COLO668 (cell line): ENCODE results near the gene DTD2.

Source experiments
- DNase-seq: peaks from one replicate; lab custom pipeline; 2025; ENCODE audit not compliant: unreplicated experiment; lab: John Stamatoyannopoulos, UW

The DTD2 gene

DNA sequence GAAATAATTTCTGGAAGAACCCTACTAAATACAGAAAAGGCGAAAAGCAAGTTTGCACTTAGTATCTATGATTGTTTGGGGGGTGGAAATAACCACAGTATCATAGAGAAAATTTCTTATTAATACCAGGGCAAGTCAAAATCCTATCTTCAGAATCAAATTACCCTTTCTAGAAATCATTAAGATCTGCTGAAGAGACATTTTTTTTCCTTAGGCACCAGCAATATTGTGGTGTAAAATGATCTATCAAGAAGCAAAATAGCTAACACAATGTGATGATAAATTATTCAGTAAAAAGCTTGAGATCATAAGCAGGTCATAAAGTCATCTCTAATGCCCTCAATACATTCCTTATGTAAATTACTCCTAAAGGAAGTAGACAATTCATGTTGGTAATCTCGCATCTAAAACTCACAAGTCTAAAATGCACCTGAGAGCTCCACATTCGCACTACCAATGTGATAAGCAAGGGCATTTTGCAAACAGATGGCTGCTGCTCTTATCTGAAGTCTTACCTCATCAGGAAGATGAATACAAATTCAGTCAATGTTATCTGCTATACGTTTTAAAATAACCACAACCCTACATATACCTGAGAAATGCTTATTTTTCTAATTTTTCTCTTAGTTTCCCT, 51.6 kb downstream of the DTD2 start:
- DNase-seq = no peak

DNA sequence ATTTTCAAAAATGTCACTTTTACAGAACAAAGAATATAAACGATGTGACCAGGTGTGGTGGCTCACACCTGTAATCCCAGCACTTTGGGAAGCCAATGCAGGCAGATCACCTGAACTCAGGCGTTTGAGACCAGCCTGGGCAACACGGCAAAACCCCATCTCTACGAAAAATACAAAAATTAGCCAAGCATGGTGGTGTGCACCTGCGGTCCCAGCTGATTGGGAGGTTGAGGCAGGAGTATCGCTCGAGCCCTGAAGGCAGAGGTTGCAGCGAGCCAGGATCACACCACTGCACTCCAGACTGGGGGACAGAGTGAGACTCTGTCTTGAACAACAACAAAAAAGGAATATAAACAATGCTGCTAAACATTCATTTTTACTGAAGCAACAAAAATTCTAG, 52.2 kb downstream of the DTD2 start:
- DNase-seq = no peak

DNA sequence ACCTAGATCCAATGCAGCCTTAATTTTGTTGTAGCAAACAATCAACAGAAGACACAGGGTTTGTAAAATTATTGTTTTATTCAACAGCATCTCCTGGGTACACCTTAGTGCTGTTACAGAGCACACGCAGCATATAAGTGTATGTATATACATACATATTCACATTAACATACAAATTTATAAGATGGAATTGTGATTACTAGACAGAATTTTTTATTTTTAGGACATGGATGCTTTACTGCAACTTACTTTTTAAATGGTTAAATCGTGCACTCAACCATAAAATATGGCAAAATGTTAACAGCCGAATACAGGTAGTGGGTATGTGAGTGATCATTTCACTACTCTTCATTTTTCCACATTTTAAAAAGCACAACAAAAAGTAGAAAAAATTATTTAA, 53.6 kb downstream of the DTD2 start:
- no peak for DNase-seq

DNA sequence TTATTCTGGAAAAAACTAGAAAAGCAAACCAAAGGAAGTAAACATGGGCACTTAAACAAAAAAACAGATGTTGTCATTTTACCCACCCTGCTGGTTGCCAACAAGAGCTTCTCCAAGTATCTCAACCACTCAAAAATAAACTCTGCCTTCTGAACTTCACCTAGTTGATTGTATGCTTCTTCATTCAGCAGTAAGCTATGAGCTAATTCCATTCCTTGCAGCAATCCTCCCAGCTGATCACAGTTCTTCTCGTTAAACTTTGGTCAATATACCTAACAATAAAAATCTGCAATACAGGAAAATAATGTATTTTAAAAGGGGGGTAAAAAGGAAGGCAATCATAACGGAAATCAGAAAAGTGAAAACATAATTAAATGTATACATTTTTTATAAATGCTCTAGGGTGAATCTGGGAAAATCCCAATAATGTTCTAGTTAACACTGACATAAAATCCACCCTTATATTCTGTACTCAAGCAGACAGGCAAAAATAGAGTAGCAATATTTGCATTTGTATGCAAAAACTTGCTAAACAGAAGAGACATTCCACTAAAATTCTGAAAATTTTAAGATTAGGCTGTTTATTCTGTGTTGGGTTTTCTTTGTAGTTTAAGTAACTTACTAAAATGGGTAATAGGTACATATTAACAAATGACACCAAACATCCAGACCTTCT, 54.4 kb downstream of the DTD2 start:
- no peak for DNase-seq

DNA sequence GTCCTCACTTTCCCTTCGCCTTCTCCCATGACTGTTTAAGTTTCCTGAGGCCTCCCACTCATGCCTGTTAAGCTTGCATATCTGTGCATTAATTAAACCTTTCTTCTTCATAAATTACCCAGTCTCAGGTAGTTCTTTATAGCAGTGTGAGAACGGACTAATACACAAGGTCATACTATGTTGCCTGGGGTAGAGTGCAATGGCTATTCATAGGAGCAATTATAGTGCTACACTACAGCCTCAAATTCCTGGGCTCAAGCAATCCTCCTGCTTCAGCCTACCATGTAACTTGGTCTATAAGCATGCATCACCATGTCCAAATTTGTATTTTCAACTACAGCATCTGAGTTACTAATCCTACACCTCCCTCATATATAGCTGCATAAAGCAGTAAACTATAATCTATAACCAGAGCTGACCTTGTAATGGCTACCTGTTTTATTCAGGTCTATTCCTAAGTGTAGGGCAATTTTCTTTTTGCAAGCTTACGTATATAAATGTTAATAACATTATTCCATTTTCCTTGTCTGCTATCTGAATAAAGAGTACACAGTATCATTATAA, 55.9 kb downstream of the DTD2 start:
- no peak for DNase-seq

DNA sequence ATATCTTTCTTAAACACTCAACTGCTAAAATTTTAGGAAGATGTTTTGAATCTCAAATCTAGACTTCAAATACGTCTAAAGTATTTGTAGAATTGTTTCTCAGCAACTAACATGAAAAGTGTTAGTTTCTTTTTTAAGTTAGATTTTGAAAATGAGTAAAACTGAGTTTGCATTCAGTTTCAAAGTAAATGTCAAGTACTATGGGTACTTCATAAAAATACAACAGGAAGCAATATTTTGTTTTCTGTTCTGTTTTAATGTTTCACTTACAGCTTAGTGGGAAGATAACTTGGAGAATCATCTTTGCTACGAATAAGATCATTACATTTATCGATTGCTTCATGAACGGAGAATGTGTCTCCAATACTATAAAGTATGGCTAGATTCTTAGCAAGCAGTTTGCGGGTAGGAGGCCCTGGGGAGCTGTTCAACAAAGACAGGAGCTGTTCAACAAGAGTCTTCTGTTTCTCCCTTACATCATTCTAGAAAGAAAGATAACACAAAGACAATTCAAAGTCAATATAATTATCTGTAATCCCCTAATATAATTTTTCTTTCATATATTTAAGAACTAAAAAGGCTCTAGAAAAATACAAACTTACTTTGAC, 57.2 kb downstream of the DTD2 start:
- no peak for DNase-seq
